Measurements from ENCODE around the gene CTXND1.

The CTXND1 gene

GRCh38 chr15:80174017-80174746 lies 77.8 kb downstream of the CTXND1 start:
- Histone ChIP-seq H3K4me1 (ENCODE audit: control insufficient read depth, insufficient read depth, low read length) (no peaks in the 10 kb centered on the region), H3K4me3 (ENCODE audit: low read depth, low read length) (no peak overlapping the region), H3K36me3 (ENCODE audit: control insufficient read depth in 2 of 2, insufficient read depth in 1 of 2, low read length in 2 of 2) (peaks cover 0 to 31% of the 10 kb centered on the region in 2 experiments; a peak in 2 of 3 replicates), H3K9me3 (ENCODE audit: control insufficient read depth, insufficient read depth, low read depth, low read length) (no peaks in the 10 kb centered on the region), H3K27ac (ENCODE audit: extremely low read depth, low read depth, low read length) (no peak overlapping the region)
- CTCF ChIA-PET = interaction anchor here (0.5 to 1.8 kb wide), 11 partner anchors 8 to 742 kb away, joined by 3 to 7 read pairs (median 4); partner anchors contain the start of genes MINAR1 and ZFAND6
- TF ChIP-seq ZNF146 (tag by site-specific recombination; IDR thresholded peaks at IDR 0.05) (no peak), ZFP41 (tag by site-specific recombination; IDR thresholded peaks at IDR 0.05; ENCODE audit: borderline replicate concordance) (no peak), SETDB1 (IDR thresholded peaks at IDR 0.05; ENCODE audit: insufficient read length, low read length) (no peak), ZSCAN23 (tag by site-specific recombination; IDR thresholded peaks at IDR 0.05) (no peak), ZNF549 (tag by site-specific recombination; IDR thresholded peaks at IDR 0.05) (no peak), ZNF776 (tag by site-specific recombination; IDR thresholded peaks at IDR 0.05; ENCODE audit: borderline replicate concordance) (no peak), MZF1 (tag by site-specific recombination; IDR thresholded peaks at IDR 0.05; ENCODE audit: borderline replicate concordance) (no peak)
- TF ChIP-seq, protein P1, sequence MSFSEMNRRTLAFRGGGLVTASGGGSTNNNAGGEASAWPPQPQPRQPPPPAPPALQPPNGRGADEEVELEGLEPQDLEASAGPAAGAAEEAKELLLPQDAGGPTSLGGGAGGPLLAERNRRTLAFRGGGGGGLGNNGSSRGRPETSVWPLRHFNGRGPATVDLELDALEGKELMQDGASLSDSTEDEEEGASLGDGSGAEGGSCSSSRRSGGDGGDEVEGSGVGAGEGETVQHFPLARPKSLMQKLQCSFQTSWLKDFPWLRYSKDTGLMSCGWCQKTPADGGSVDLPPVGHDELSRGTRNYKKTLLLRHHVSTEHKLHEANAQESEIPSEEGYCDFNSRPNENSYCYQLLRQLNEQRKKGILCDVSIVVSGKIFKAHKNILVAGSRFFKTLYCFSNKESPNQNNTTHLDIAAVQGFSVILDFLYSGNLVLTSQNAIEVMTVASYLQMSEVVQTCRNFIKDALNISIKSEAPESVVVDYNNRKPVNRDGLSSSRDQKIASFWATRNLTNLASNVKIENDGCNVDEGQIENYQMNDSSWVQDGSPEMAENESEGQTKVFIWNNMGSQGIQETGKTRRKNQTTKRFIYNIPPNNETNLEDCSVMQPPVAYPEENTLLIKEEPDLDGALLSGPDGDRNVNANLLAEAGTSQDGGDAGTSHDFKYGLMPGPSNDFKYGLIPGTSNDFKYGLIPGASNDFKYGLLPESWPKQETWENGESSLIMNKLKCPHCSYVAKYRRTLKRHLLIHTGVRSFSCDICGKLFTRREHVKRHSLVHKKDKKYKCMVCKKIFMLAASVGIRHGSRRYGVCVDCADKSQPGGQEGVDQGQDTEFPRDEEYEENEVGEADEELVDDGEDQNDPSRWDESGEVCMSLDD (tag by site-specific recombination; IDR thresholded peaks at IDR 0.05) = no peak
- POLR2A ChIA-PET = interaction anchor here (1.2 kb wide), 1 partner anchor 115 kb away, joined by 4 read pairs; the partner anchor contains the start of gene ZFAND6

- POLR2A ChIA-PET = no interaction called here
- Histone ChIP-seq H3K4me3 (ENCODE audit: low read depth, low read length) (no peak overlapping the region), H3K4me1 (ENCODE audit: control insufficient read depth, insufficient read depth, low read length) (no peaks in the 10 kb centered on the region), H3K9me3 (ENCODE audit: control insufficient read depth, insufficient read depth, low read depth, low read length) (no peaks in the 10 kb centered on the region), H3K36me3 (ENCODE audit: control insufficient read depth in 2 of 2, insufficient read depth in 1 of 2, low read length in 2 of 2) (peaks cover 0 to 35% of the 10 kb centered on the region in 2 experiments; a peak in 2 of 3 replicates), H3K27ac (ENCODE audit: extremely low read depth, low read depth, low read length) (no peak overlapping the region)
- CTCF ChIA-PET = interaction anchor here (0.6 to 2.0 kb wide), 17 partner anchors 9 to 847 kb away, joined by 3 to 7 read pairs (median 4); partner anchors contain the start of genes MINAR1 and ZFAND6
- no peak for TF ChIP-seq BCL11A (tag by site-specific recombination; IDR thresholded peaks at IDR 0.05; ENCODE audit: low read depth)
- TF ChIP-seq, protein P2, sequence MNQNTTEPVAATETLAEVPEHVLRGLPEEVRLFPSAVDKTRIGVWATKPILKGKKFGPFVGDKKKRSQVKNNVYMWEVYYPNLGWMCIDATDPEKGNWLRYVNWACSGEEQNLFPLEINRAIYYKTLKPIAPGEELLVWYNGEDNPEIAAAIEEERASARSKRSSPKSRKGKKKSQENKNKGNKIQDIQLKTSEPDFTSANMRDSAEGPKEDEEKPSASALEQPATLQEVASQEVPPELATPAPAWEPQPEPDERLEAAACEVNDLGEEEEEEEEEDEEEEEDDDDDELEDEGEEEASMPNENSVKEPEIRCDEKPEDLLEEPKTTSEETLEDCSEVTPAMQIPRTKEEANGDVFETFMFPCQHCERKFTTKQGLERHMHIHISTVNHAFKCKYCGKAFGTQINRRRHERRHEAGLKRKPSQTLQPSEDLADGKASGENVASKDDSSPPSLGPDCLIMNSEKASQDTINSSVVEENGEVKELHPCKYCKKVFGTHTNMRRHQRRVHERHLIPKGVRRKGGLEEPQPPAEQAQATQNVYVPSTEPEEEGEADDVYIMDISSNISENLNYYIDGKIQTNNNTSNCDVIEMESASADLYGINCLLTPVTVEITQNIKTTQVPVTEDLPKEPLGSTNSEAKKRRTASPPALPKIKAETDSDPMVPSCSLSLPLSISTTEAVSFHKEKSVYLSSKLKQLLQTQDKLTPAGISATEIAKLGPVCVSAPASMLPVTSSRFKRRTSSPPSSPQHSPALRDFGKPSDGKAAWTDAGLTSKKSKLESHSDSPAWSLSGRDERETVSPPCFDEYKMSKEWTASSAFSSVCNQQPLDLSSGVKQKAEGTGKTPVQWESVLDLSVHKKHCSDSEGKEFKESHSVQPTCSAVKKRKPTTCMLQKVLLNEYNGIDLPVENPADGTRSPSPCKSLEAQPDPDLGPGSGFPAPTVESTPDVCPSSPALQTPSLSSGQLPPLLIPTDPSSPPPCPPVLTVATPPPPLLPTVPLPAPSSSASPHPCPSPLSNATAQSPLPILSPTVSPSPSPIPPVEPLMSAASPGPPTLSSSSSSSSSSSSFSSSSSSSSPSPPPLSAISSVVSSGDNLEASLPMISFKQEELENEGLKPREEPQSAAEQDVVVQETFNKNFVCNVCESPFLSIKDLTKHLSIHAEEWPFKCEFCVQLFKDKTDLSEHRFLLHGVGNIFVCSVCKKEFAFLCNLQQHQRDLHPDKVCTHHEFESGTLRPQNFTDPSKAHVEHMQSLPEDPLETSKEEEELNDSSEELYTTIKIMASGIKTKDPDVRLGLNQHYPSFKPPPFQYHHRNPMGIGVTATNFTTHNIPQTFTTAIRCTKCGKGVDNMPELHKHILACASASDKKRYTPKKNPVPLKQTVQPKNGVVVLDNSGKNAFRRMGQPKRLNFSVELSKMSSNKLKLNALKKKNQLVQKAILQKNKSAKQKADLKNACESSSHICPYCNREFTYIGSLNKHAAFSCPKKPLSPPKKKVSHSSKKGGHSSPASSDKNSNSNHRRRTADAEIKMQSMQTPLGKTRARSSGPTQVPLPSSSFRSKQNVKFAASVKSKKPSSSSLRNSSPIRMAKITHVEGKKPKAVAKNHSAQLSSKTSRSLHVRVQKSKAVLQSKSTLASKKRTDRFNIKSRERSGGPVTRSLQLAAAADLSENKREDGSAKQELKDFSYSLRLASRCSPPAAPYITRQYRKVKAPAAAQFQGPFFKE (tag by site-specific recombination; IDR thresholded peaks at IDR 0.05; ENCODE audit: borderline replicate concordance) = no peak
- peak; percentile 66 for TF ChIP-seq HIC1 (tag by site-specific recombination; IDR thresholded peaks at IDR 0.05)
- TF ChIP-seq GLIS1 (tag by site-specific recombination; IDR thresholded peaks at IDR 0.05) = peak; percentile 71
- no peak for TF ChIP-seq PBX3 (CRISPR knock-in tag; IDR thresholded peaks at IDR 0.05)
- peak; percentile 63 for TF ChIP-seq ZNF654 (tag by site-specific recombination; IDR thresholded peaks at IDR 0.05; ENCODE audit: low read depth)
- TF ChIP-seq CTCF (tag by site-specific recombination; IDR thresholded peaks at IDR 0.05) = peak; percentile 79
- TF ChIP-seq ZNF133 (tag by site-specific recombination; IDR thresholded peaks at IDR 0.05) = no peak
- TF ChIP-seq ZNF747 (tag by site-specific recombination; IDR thresholded peaks at IDR 0.05) = no peak
- TF ChIP-seq ZSCAN30 (tag by site-specific recombination; IDR thresholded peaks at IDR 0.05) = no peak
Measured at GRCh38 chr15:80173022-80173759, 78.8 kb downstream of the CTXND1 start.

Measured in HEK293 (cell line).